Dermis blood vessel endothelial cell (primary cell): Measurements from ENCODE around the gene CGB5. TPM values are rescaled to one million over a fixed set of nuclear protein-coding genes. Genes with fewer than 3 reads are reported as not detected.

Experiments
- total RNA-seq: library from RNA; depleted of rRNA; stranded (reverse); fragments of >200 nt; gene quantifications from 2 replicates; pipeline ENCODE4 v1.2.3, GENCODE V29; 2014

CGB5 gene
- total RNA-seq, 1 donor from 2014 or later: not detected

Other genes starting within 250 kb of the CGB5 start
- gene BCAT2, start 232.8 kb upstream of the CGB5 start, total RNA-seq: 40.7 and 56.7 TPM in 2 replicates
- 1.5 and 8.0 TPM in 2 replicates for gene HSD17B14, start 207.4 kb upstream of the CGB5 start, total RNA-seq
- gene PLEKHA4, start 175.2 kb upstream of the CGB5 start, total RNA-seq: 2.6 and 6.5 TPM in 2 replicates
- gene PPP1R15A, start 171.4 kb upstream of the CGB5 start, total RNA-seq: 39.2 and 59.6 TPM in 2 replicates
- 0.34 TPM in 1 of 2 replicates, not detected in the other for gene TULP2, start 145.1 kb upstream of the CGB5 start, total RNA-seq
- 167 and 333 TPM in 2 replicates for gene NUCB1, start 143.5 kb upstream of the CGB5 start, total RNA-seq
- gene DHDH, start 110.1 kb upstream of the CGB5 start, total RNA-seq: not detected in 2 replicates
- gene BAX, start 89.0 kb upstream of the CGB5 start, total RNA-seq: 96.8 and 134 TPM in 2 replicates
- gene FTL, start 78.5 kb upstream of the CGB5 start, total RNA-seq: 1,252 and 1,399 TPM in 2 replicates
- gene GYS1, start 50.5 kb upstream of the CGB5 start, total RNA-seq: 14.8 and 28.8 TPM in 2 replicates
- gene RUVBL2, start 50.0 kb upstream of the CGB5 start, total RNA-seq: 172 and 278 TPM in 2 replicates
- not detected in 2 replicates for gene LHB, start 26.8 kb upstream of the CGB5 start, total RNA-seq
- not detected in 2 replicates for gene CGB3, start 19.5 kb upstream of the CGB5 start, total RNA-seq
- gene CGB2, start 12.0 kb upstream of the CGB5 start, total RNA-seq: not detected in 2 replicates
- gene CGB1, start 7.0 kb upstream of the CGB5 start, total RNA-seq: not detected in 2 replicates
- not detected in 2 replicates for gene CGB8, start 5.3 kb downstream of the CGB5 start, total RNA-seq
- not detected in 2 replicates for gene CGB7, start 13.9 kb downstream of the CGB5 start, total RNA-seq
- not detected in 2 replicates for gene NTF4, start 21.0 kb downstream of the CGB5 start, total RNA-seq
- not detected in 2 replicates for gene KCNA7, start 28.9 kb downstream of the CGB5 start, total RNA-seq
- 142 and 166 TPM in 2 replicates for gene SNRNP70, start 41.6 kb downstream of the CGB5 start, total RNA-seq
- 0.56 and 0.68 TPM in 2 replicates for gene LIN7B, start 70.5 kb downstream of the CGB5 start, total RNA-seq
- 0.65 and 1.4 TPM in 2 replicates for gene C19orf73, start 75.3 kb downstream of the CGB5 start, total RNA-seq
- 4.0 and 12.9 TPM in 2 replicates for gene PPFIA3, start 75.7 kb downstream of the CGB5 start, total RNA-seq
- not detected in 2 replicates for gene HRC, start 111.5 kb downstream of the CGB5 start, total RNA-seq
- 20.9 and 25.7 TPM in 2 replicates for gene TRPM4, start 113.9 kb downstream of the CGB5 start, total RNA-seq